B cell (primary cell): ENCODE results near the gene PSME3IP1. TPM values are rescaled to one million over a fixed set of nuclear protein-coding genes. Genes with fewer than 3 reads are reported as not detected.

Experiments
- ATAC-seq: fragments of 200-7000 bp; cut with Tn5 transposase; one replicate; pipeline ENCODE4 v1.10.0; 2021; ENCODE audit warnings: low read depth, mild to moderate bottlenecking, moderate number of reproducible peaks, moderate library complexity
- CTCF ChIA-PET: fragments of 350-600 bp; sonication (Branson Sonifier 250); formaldehyde crosslinking; loops from one replicate; lab custom pipeline; 2021; ENCODE audit warnings: antibody characterized with exemption, inconsistent platforms; lab: Charles Lee
- POLR2A ChIA-PET: fragments of 350-600 bp; sonication (Branson Sonifier 250); formaldehyde crosslinking; loops from one replicate; lab custom pipeline; 2021; ENCODE audit warnings: antibody characterized with exemption; lab: Charles Lee
- DNase-seq: peaks from one replicate; pipeline ENCODE4 v3.0.0; 2013
- H2AFZ ChIP-seq: 2 replicates; pipeline ENCODE4 v1.6.1; 2012; ENCODE audit warnings: mild to moderate bottlenecking, low read depth, low read length; ENCODE audit not compliant: insufficient read depth, poor library complexity, severe bottlenecking
- H3K27ac ChIP-seq, 2 donors: 1 replicate in 1 of 2; 2 replicates in 1 of 2; pipeline ENCODE4 v1.5.1; 2012 to 2013; ENCODE audit warnings: low read length in 2 of 2, mild to moderate bottlenecking in 2 of 2, moderate library complexity in 1 of 2
- H3K27me3 ChIP-seq, 4 experiments: fragments of 200-600 bp in 1 of 4; sonication (generic) in 1 of 4; replicated peaks in 1 of 4; 1 replicate in 2 of 4; 2 replicates in 2 of 4; pipeline versions ENCODE4 v1.6.1 to v1.7.0; 2013 to 2016; ENCODE audit warnings: low read length in 3 of 4, mild to moderate bottlenecking in 2 of 4, mixed read lengths in 1 of 4, moderate library complexity in 1 of 4; ENCODE audit not compliant: insufficient read depth in 4 of 4, control insufficient read depth in 3 of 4; ENCODE audit errors: control extremely low read depth in 1 of 4
- H3K36me3 ChIP-seq, 2 experiments: replicated peaks in 1 of 2; 1 replicate in 1 of 2; 2 replicates in 1 of 2; pipeline versions ENCODE4 v1.6.1 to v1.7.1; 2013; ENCODE audit warnings: low read length in 1 of 2; ENCODE audit not compliant: insufficient read depth in 2 of 2, control insufficient read depth in 1 of 2; ENCODE audit errors: control extremely low read depth in 1 of 2, extremely low read depth in 1 of 2
- H3K4me1 ChIP-seq, 2 donors: fragments of 200-600 bp in 1 of 2; sonication (generic) in 1 of 2; 1 replicate in 1 of 2; 2 replicates in 1 of 2; pipeline versions ENCODE4 v1.5.1 to v1.6.1; 2013 to 2017; ENCODE audit warnings: low read length in 2 of 2; ENCODE audit not compliant: control insufficient read depth in 2 of 2, insufficient read depth in 2 of 2
- H3K4me2 ChIP-seq: replicated peaks from 2 replicates; pipeline ENCODE3; 2012; ENCODE audit warnings: mild to moderate bottlenecking, low read depth, low read length; ENCODE audit not compliant: poor library complexity, severe bottlenecking
- H3K4me3 ChIP-seq, 5 experiments: fragments of 200-600 bp in 1 of 5; sonication (generic) in 1 of 5; 1 replicate in 3 of 5; 2 replicates in 2 of 5; pipeline versions ENCODE4 v1.5.1 to v1.7.0; 2011 to 2016; ENCODE audit warnings: low read length in 4 of 5, mild to moderate bottlenecking in 4 of 5, low read depth in 2 of 5, control low read depth in 1 of 5, moderate library complexity in 1 of 5; ENCODE audit not compliant: insufficient read depth in 1 of 5; ENCODE audit errors: control extremely low read depth in 1 of 5, extremely low read depth in 1 of 5
- H3K79me2 ChIP-seq: fragments of 200-600 bp; sonication (generic); one replicate; pipeline ENCODE4 v1.6.0; 2016; ENCODE audit warnings: low read length; ENCODE audit not compliant: control insufficient read depth, insufficient read depth
- H3K9ac ChIP-seq: fragments of 200-600 bp; sonication (generic); 2 replicates; pipeline ENCODE4 v1.6.1; 2017; ENCODE audit warnings: mild to moderate bottlenecking, low read length, moderate library complexity
- H3K9me3 ChIP-seq, 3 donors: one replicate each; pipeline versions ENCODE4 v1.6.1 to v1.7.1; 2013; ENCODE audit warnings: low read length in 2 of 3; ENCODE audit not compliant: control insufficient read depth in 2 of 3, insufficient read depth in 1 of 3; ENCODE audit errors: control extremely low read depth in 1 of 3
- H4K20me1 ChIP-seq: 2 replicates; pipeline ENCODE4 v1.6.0; 2012; ENCODE audit warnings: mild to moderate bottlenecking, low read length; ENCODE audit not compliant: insufficient read depth, control insufficient read depth, poor library complexity, severe bottlenecking
- H3K27ac Mint-ChIP-seq: one replicate; pipeline ENCODE4 v1.8.0; 2021; ENCODE audit warnings: mixed read lengths
- H3K27me3 Mint-ChIP-seq: one replicate; pipeline ENCODE4 v1.8.0; 2021; ENCODE audit warnings: mixed read lengths
- H3K4me1 Mint-ChIP-seq: one replicate; pipeline ENCODE4 v1.8.0; 2021; ENCODE audit warnings: mixed read lengths
- H3K4me3 Mint-ChIP-seq: one replicate; pipeline ENCODE4 v1.8.0; 2021; ENCODE audit warnings: mixed read lengths
- H3K9me3 Mint-ChIP-seq: one replicate; pipeline ENCODE4 v1.8.0; 2022; ENCODE audit warnings: mixed read lengths; ENCODE audit not compliant: insufficient read depth
- EZH2 ChIP-seq: IDR thresholded peaks from 2 replicates; pipeline ENCODE4 v1.6.1; 2012; ENCODE audit warnings: borderline replicate concordance, low read depth, mild to moderate bottlenecking, moderate library complexity, low read length; ENCODE audit not compliant: insufficient read depth, poor library complexity, severe bottlenecking
- WGBS: methylation state at CpG from one replicate; pipeline ENCODE4 v1.1.5; 2013; ENCODE audit warnings: missing lambda C conversion rate; ENCODE audit not compliant: insufficient coverage; 5-methylcytosine and 5-hydroxymethylcytosine counted together
- intact Hi-C: fragments of 100-400 bp; cut with micrococcal nuclease; formaldehyde crosslinking; loops from one replicate; pipeline ENCODE4 v1.10.0; 2022
- polyA plus RNA-seq: library from polyadenylated mRNA; depleted of rRNA; stranded (reverse); fragments of >200 nt; gene quantifications from 2 replicates; pipeline ENCODE4 v1.2.3, GENCODE V29; 2012
- total RNA-seq, 2 donors: library from RNA; stranded (reverse); fragments of 120-200 nt in 1 of 2; gene quantifications; 1 replicate in 1 of 2; 2 replicates in 1 of 2; pipeline versions ENCODE4 v1.2.3 to v1.2.4, GENCODE V29; 2013 to 2022
- TF ChIP-seq, protein P1 (sequence below): fragments of 200-600 bp; IDR thresholded peaks from one replicate; pipeline ENCODE4 v1.8.0; 2022; ENCODE audit warnings: antibody characterized with exemption, mild to moderate bottlenecking

Gene PSME3IP1
- total and polyA plus RNA-seq, 2 donors (not counting 1 experiment from before 2014, with no cell fraction given), result 125 to 166 TPM

DNA sequence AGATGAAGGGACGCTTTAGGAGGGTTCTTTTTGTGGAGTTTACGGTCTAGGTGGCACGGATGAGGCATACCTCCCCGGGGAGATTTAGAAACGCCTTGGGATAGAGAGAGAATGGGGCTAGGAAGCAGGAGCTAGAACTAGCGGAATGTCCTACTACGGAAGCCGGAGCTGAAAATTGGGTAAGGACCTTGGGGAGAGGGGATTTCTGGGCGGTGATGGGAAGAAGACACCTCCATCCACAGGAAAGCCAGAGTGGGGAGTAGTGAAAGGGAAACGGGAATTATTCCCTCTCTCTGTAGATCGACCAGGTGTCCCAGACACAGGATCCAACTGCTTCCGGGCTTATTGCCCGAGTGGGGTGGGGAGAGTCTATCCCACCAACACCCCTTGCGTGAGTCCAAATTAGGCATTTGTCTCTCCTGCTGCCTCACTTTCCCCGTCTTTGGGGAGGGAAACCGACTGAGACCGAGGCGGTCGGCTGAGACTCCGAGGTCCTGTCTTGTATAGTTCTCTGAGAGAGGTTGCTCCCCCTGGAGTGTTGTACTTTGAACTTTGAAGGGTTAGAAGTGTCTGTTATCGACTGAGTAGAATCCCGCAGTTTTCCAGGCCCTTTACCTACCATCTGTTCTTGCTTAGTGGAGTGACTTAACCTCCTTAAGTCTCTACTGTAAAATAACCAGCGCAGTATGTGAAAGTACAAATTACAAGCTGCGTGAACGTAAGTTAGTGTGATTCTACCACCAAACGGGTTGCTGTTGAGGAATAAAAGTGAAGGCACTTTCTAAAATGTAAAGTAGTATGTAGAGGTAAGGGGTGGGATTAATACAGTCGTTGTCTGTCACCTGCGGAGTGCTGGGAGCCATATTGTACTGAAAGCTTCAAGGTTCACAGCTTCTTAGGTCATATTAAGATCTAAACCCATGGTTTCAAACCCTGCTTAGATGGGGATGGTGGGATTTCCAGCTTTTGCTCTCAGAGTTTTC lies 1.3 kb upstream of the PSME3IP1 start:
- WGBS, result 3% methylated on average over 13 of the region's 28 CpGs
- intact Hi-C loops, result loop anchor here (1.0 to 10.0 kb wide), 12 partner anchors 58 to 1440 kb away; partner anchors contain the start of genes AMFR, ARL2BP, CCDC102A and CIAPIN1
- Histone ChIP-seq H2AFZ (peak overlapping the region; percentile 91), H3K27me3 (no peaks in the 10 kb centered on the region), H3K79me2 (peaks cover 96% of the 10 kb centered on the region), H4K20me1 (peaks cover 12% of the 10 kb centered on the region), H3K27ac (peak overlapping the region; percentile 87), H3K9ac (peak overlapping the region; percentile 90), H3K4me3 (peak overlapping the region; percentile 86 to 99 (median 89)), H3K4me1 (peaks cover 26 to 31% of the 10 kb centered on the region in 2 donors), H3K36me3 (peaks cover 0 to 3% of the 10 kb centered on the region in 2 experiments), H3K9me3 (no peaks in the 10 kb centered on the region), H3K4me2 (peak overlapping the region; percentile 80)
- TF ChIP-seq, protein P1, sequence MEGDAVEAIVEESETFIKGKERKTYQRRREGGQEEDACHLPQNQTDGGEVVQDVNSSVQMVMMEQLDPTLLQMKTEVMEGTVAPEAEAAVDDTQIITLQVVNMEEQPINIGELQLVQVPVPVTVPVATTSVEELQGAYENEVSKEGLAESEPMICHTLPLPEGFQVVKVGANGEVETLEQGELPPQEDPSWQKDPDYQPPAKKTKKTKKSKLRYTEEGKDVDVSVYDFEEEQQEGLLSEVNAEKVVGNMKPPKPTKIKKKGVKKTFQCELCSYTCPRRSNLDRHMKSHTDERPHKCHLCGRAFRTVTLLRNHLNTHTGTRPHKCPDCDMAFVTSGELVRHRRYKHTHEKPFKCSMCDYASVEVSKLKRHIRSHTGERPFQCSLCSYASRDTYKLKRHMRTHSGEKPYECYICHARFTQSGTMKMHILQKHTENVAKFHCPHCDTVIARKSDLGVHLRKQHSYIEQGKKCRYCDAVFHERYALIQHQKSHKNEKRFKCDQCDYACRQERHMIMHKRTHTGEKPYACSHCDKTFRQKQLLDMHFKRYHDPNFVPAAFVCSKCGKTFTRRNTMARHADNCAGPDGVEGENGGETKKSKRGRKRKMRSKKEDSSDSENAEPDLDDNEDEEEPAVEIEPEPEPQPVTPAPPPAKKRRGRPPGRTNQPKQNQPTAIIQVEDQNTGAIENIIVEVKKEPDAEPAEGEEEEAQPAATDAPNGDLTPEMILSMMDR, result no peak
- no peak for TF ChIP-seq EZH2
- Mint-ChIP-seq H3K4me1 (peaks cover 58% of the 10 kb centered on the region), H3K9me3 (no peaks in the 10 kb centered on the region), H3K27ac (peak overlapping the region; percentile 98), H3K4me3 (peak overlapping the region; percentile 90), H3K27me3 (no peaks in the 10 kb centered on the region)
- ATAC-seq (no peak), DNase-seq (peak; percentile 49)
- CTCF ChIA-PET, result interaction anchor here (2.0 kb wide), 1 partner anchor 275 kb away, joined by 4 read pairs; the partner anchor contains the start of gene POLR2C
- POLR2A ChIA-PET, result no interaction called here
